Nephron progenitor cell (in vitro differentiated cells): ENCODE results near the gene FNDC8.

ENCODE experiments used
- DNase-seq: peaks from one replicate; pipeline ENCODE4 v3.0.0; 2021
- H3K27ac Mint-ChIP-seq: 2 replicates; pipeline ENCODE4 v1.8.0; 2021; ENCODE audit warnings: mild to moderate bottlenecking, moderate library complexity, mixed read lengths
- H3K27me3 Mint-ChIP-seq: 2 replicates; pipeline ENCODE4 v1.8.0; 2021; ENCODE audit warnings: mild to moderate bottlenecking, low read depth, mixed read lengths; ENCODE audit not compliant: poor library complexity
- H3K36me3 Mint-ChIP-seq: 2 replicates; pipeline ENCODE4 v1.8.0; 2021; ENCODE audit warnings: low read depth, mixed read lengths
- H3K4me1 Mint-ChIP-seq: 2 replicates; pipeline ENCODE4 v1.8.0; 2021; ENCODE audit warnings: mixed read lengths
- H3K4me3 Mint-ChIP-seq: 2 replicates; pipeline ENCODE4 v1.8.0; 2021; ENCODE audit warnings: mild to moderate bottlenecking, moderate library complexity, mixed read lengths
- H3K9me3 Mint-ChIP-seq: 2 replicates; pipeline ENCODE4 v1.8.0; 2021; ENCODE audit warnings: mild to moderate bottlenecking, moderate library complexity, mixed read lengths
- CTCF ChIP-seq: fragments of 200-600 bp; sonication (generic); IDR thresholded peaks from 2 replicates; pipeline ENCODE4 v1.5.0; 2021; ENCODE audit warnings: antibody characterized with exemption

Gene FNDC8

GRCh38 chr17:35164716-35165115 is 43.3 kb downstream of the FNDC8 start:
- DNase-seq = no peak
- no peaks in the 10 kb centered on the region for H3K9me3 Mint-ChIP-seq
- H3K4me3 Mint-ChIP-seq = no peak overlapping the region
- TF ChIP-seq CTCF = no peak
- no peaks in the 10 kb centered on the region for H3K36me3 Mint-ChIP-seq
- no peak overlapping the region for H3K27ac Mint-ChIP-seq
- peaks cover 32% of the 10 kb centered on the region for H3K27me3 Mint-ChIP-seq
- H3K4me1 Mint-ChIP-seq = no peaks in the 10 kb centered on the region

- Mint-ChIP-seq H3K9me3 (no peaks in the 10 kb centered on the region), H3K27me3 (peaks cover 21% of the 10 kb centered on the region), H3K36me3 (no peaks in the 10 kb centered on the region), H3K4me3 (no peak overlapping the region), H3K4me1 (no peaks in the 10 kb centered on the region), H3K27ac (no peak overlapping the region)
- DNase-seq = no peak
- TF ChIP-seq CTCF = no peak
These were observed 45.1 kb downstream of the FNDC8 start for GRCh38 chr17:35166526-35166925.

DNA sequence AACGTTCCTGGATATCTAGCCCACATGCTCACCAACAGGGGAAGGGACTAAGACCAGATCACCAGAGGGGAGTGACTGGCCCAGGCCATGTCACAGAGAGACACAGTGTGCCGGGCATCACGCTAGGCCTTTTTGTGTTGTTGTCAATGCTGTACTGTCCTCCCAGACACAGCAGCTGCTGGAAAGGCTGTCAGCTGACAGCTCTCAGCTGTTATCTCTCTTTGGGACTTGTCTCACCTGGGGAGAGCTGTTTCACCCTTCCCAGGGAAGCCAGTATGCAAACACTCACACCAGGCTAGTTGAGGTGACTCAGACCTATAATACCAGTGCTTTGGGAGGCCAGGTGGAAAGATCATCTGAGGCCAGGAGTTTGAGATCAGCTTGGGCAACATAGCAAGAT is 45.6 kb downstream of the FNDC8 start:
- no peaks in the 10 kb centered on the region for H3K4me1 Mint-ChIP-seq
- DNase-seq = no peak
- peaks cover 21% of the 10 kb centered on the region for H3K27me3 Mint-ChIP-seq
- TF ChIP-seq CTCF = no peak
- H3K36me3 Mint-ChIP-seq = no peaks in the 10 kb centered on the region
- no peak overlapping the region for H3K27ac Mint-ChIP-seq
- H3K9me3 Mint-ChIP-seq = no peaks in the 10 kb centered on the region
- H3K4me3 Mint-ChIP-seq = no peak overlapping the region

DNA sequence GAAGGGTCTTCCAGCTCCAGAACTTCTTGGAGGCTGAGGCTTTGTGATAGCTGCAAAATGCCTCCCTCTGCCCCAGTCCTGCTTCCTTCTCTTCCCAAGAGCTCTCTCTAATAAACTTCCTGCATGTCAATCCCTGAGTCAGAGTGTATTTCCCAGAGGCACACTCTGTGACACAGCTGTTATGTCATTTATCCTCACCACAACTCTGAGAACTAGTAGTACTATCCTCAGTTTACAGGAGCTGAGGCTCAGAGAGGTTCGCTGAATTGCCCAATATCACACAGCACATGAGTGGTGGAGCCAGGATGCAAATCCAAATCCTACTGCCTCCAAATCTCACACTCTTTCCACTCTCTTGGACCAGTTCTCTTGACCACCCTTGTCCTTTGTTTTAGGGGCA is 46.3 kb downstream of the FNDC8 start:
- H3K27me3 Mint-ChIP-seq = peaks cover 21% of the 10 kb centered on the region
- H3K4me3 Mint-ChIP-seq = no peak overlapping the region
- H3K36me3 Mint-ChIP-seq = no peaks in the 10 kb centered on the region
- H3K4me1 Mint-ChIP-seq = no peaks in the 10 kb centered on the region
- no peak overlapping the region for H3K27ac Mint-ChIP-seq
- no peaks in the 10 kb centered on the region for H3K9me3 Mint-ChIP-seq
- no peak for TF ChIP-seq CTCF
- DNase-seq = no peak

GRCh38 chr17:35169835-35170363 is 48.5 kb downstream of the FNDC8 start:
- no peak for TF ChIP-seq CTCF
- Mint-ChIP-seq H3K9me3 (no peaks in the 10 kb centered on the region), H3K27me3 (peaks cover 25% of the 10 kb centered on the region), H3K36me3 (no peaks in the 10 kb centered on the region), H3K4me3 (no peak overlapping the region), H3K27ac (no peak overlapping the region), H3K4me1 (no peaks in the 10 kb centered on the region)
- DNase-seq = no peak

DNA sequence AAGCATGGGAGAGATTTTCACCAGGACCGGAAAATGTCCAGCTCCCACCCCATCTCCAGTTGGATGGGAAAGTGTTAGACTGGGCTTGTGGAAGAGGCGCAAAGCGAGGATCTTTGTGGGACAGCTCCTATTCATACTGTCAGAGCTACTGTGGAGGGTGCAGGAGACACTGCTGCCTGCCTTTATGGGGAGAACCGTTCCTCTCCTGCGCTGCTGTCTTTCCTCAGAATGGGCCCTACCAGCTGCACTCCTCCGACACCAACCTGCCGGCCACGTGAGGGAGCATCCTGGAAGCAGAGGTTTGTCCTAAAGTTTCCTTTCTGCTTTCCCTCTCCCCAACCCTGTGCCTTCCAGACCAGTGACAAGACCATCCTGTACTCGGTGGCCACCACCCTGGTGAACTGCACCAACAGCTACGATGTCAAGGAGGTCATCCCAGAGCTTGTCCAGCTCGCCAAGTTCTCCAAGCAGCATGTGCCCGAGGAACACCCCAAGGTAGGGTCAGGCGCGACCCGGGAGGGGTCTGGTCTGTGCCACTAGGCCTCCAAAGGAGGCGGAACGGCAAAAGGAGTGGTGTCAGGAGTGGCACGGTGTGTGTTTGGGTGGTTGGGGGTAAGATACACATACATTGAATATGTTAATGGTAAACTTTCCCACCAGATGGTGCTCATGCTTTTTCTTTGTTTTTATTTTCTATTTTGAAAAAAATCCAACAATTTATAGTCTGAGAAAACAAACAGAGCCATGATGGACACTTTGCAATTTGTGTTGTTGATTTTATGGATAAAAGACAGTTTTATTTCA is 49.8 kb downstream of the FNDC8 start:
- no peak overlapping the region for H3K27ac Mint-ChIP-seq
- DNase-seq = no peak
- no peaks in the 10 kb centered on the region for H3K4me1 Mint-ChIP-seq
- H3K27me3 Mint-ChIP-seq = peaks cover 31% of the 10 kb centered on the region
- H3K9me3 Mint-ChIP-seq = no peaks in the 10 kb centered on the region
- H3K4me3 Mint-ChIP-seq = no peak overlapping the region
- no peaks in the 10 kb centered on the region for H3K36me3 Mint-ChIP-seq
- no peak for TF ChIP-seq CTCF
